Left lung (tissue), 10 donors: ENCODE measurements around the gene MLH1. TPM values are rescaled to one million over a fixed set of nuclear protein-coding genes. Genes with fewer than 3 reads are reported as not detected.
"Not testable (repeated sequence)": the region's sequence is repeated elsewhere in the genome, so short reads cannot be mapped to it uniquely, and the experiment has no call there.

Source experiments
- ATAC-seq: fragments of 200-7000 bp; cut with Tn5 transposase; one replicate; pipeline ENCODE4 v1.9.1; 2020; ENCODE audit warnings: moderate library complexity
- DNase-seq, 4 donors: peaks; one replicate each; pipeline ENCODE4 v3.0.0-alpha.2; 2013 to 2020
- H3K27ac ChIP-seq, 2 donors: fragments of 200-600 bp; sonication (generic) in 1 of 2; one replicate each; pipeline versions ENCODE4 v1.5.0 to v1.8.0; 2020 to 2021
- H3K27me3 ChIP-seq, 2 donors: fragments of 200-600 bp; sonication (generic) in 1 of 2; one replicate each; pipeline versions ENCODE4 v1.5.0 to v1.8.0; 2020 to 2021
- H3K36me3 ChIP-seq, 2 donors: fragments of 200-600 bp; sonication (generic) in 1 of 2; one replicate each; pipeline versions ENCODE4 v1.5.0 to v1.8.0; 2020 to 2021
- H3K4me1 ChIP-seq, 2 donors: fragments of 200-600 bp; one replicate each; pipeline ENCODE4 v1.8.0; 2021
- H3K4me3 ChIP-seq, 2 donors: fragments of 200-600 bp; sonication (generic) in 1 of 2; one replicate each; pipeline versions ENCODE4 v1.5.0 to v1.8.0; 2020 to 2021; ENCODE audit warnings: mild to moderate bottlenecking in 1 of 2
- H3K9me3 ChIP-seq, 2 donors: fragments of 200-600 bp; sonication (generic) in 1 of 2; one replicate each; pipeline versions ENCODE4 v1.5.0 to v1.8.0; 2020 to 2021
- CTCF ChIP-seq, 2 donors: fragments of 200-600 bp; sonication (generic) in 1 of 2; IDR thresholded peaks; one replicate each; pipeline versions ENCODE4 v1.5.0 to v1.8.0; 2021; ENCODE audit warnings: antibody characterized with exemption in 2 of 2
- intact Hi-C, 2 donors: fragments of 100-400 bp; cut with DNase I; formaldehyde crosslinking; loops; one replicate each; pipeline versions ENCODE4 v1.11.2 to v1.14.2; 2022
- polyA plus RNA-seq, 6 donors: library from polyadenylated mRNA; unstranded; fragments of 120-200 nt; gene quantifications; one replicate each; pipeline ENCODE4 v1.2.1, GENCODE V29; 2013; ENCODE audit not compliant: insufficient read length in 6 of 6
- total RNA-seq, 2 donors: library from RNA; stranded (reverse); fragmentation: NEBNext Ultra II Directional; extraction: Animal tissue kit (Norgen Biotek cat#: 25700); gene quantifications; one replicate each; pipeline ENCODE4 v1.2.1, GENCODE V29; 2021
- donor health status: DM: no; HTN: yes; CAD: no.
- donor health status: DM: no; HTN: no; CAD: no.

Gene MLH1
- total and polyA plus RNA-seq, 8 donors, result 26.1 to 68.5 (median 56.9) TPM

GRCh38 chr3:37039161-37039846, 46.0 kb downstream of the MLH1 start:
- Histone ChIP-seq H3K9me3 (peaks cover 0 to 6% of the 10 kb centered on the region in 2 donors), H3K27me3 (no peaks in the 10 kb centered on the region), H3K27ac (no peak overlapping the region), H3K4me3 (no peak overlapping the region), H3K4me1 (no peaks in the 10 kb centered on the region), H3K36me3 (peaks cover 0 to 83% of the 10 kb centered on the region in 2 donors)
- TF ChIP-seq CTCF (IDR thresholded peaks at IDR 0.05), result no peak
- ATAC-seq, result no peak
- no peak for DNase-seq
- intact Hi-C loops, result no loop called here

DNA sequence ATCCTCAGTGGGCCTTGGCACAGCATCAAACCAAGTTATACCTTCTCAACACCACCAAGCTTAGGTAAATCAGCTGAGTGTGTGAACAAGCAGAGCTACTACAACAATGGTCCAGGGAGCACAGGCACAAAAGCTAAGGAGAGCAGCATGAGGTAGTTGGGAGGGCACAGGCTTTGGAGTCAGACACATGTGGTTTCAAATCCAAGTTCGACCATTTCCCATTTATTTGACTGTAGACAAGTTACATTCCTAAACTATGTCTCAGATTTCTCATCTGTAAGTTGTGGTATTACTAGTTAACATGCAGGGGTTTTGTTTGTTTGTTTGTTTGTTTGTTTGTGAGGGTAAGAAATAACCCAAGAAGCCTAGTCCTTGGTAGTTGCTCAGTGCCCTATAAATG, 46.9 kb downstream of the MLH1 start:
- peaks cover 0 to 6% of the 10 kb centered on the region in 2 donors for H3K9me3 ChIP-seq
- no peaks in the 10 kb centered on the region for H3K27me3 ChIP-seq
- H3K4me1 ChIP-seq, result no peaks in the 10 kb centered on the region
- TF ChIP-seq CTCF (IDR thresholded peaks at IDR 0.05), result no peak
- no peak overlapping the region for H3K4me3 ChIP-seq
- intact Hi-C loops, result no loop called here
- ATAC-seq, result no peak
- H3K27ac ChIP-seq, result no peak overlapping the region
- H3K36me3 ChIP-seq, result peaks cover 0 to 79% of the 10 kb centered on the region in 2 donors
- DNase-seq, result no peak

GRCh38 chr3:37041546-37042195, 48.4 kb downstream of the MLH1 start:
- Histone ChIP-seq H3K4me3 (no peak overlapping the region), H3K27me3 (no peaks in the 10 kb centered on the region), H3K27ac (no peak overlapping the region), H3K9me3 (no peaks in the 10 kb centered on the region), H3K36me3 (peaks cover 0 to 72% of the 10 kb centered on the region in 2 donors), H3K4me1 (no peaks in the 10 kb centered on the region)
- no peak for ATAC-seq
- no peak for DNase-seq
- intact Hi-C loops, result no loop called here
- no peak for TF ChIP-seq CTCF (IDR thresholded peaks at IDR 0.05)

- H3K27me3 ChIP-seq, H3K4me1 ChIP-seq, intact Hi-C loops, H3K4me3 ChIP-seq, H3K27ac ChIP-seq, H3K9me3 ChIP-seq, ATAC-seq: not testable (repeated sequence)
- peaks cover 0 to 72% of the 10 kb centered on the region in 2 donors for H3K36me3 ChIP-seq
- DNase-seq, result peak in 2 of 4 donors; percentile 39 to 68
Observed at GRCh38 chr3:37042712-37043111, 49.4 kb downstream of the MLH1 start.

GRCh38 chr3:37050282-37050681, 57.0 kb downstream of the MLH1 start:
- ATAC-seq, result no peak
- Histone ChIP-seq H3K9me3 (no peaks in the 10 kb centered on the region), H3K27ac (peak overlapping the region in 1 of 2 donors; percentile 38), H3K4me1 (peaks cover 7 to 21% of the 10 kb centered on the region in 2 donors), H3K4me3 (no peak overlapping the region), H3K27me3 (no peaks in the 10 kb centered on the region), H3K36me3 (peaks cover 0 to 90% of the 10 kb centered on the region in 2 donors)
- intact Hi-C loops, result no loop called here
- no peak for TF ChIP-seq CTCF (IDR thresholded peaks at IDR 0.05)
- DNase-seq, result no peak
